ENCODE measurements around the gene DKC1.

DKC1 gene

DNA sequence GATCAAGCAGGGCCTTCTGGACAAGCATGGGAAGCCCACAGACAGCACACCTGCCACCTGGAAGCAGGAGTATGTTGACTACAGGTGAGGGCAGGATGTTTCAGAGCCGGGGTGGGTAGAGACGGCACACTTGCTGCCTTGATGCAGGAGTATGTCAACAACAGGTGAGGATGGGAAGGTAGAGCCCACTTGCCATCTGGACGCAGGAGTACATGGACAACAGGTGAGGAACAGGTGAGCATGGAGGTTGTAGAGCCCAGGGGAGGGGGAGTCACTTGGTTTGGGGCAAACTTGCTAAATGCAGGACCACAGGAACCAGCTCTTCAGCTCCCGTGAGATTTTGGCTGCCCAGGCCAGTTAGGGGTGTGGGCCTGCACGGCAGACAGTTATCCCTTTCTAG lies 12.0 kb downstream of the DKC1 start:
- no peak overlapping the region for H3K4me3 ChIP-seq (ENCODE audit: low read depth, low read length)
- TF ChIP-seq CTCF (IDR thresholded peaks at IDR 0.05; ENCODE audit: borderline replicate concordance, insufficient read depth, low read depth, low read length), result no peak

- TF ChIP-seq CTCF (IDR thresholded peaks at IDR 0.05; ENCODE audit: borderline replicate concordance, insufficient read depth, low read depth, low read length), result no peak
Observed at GRCh38 chrX:154775419-154776349, 13.0 kb downstream of the DKC1 start.

DNA sequence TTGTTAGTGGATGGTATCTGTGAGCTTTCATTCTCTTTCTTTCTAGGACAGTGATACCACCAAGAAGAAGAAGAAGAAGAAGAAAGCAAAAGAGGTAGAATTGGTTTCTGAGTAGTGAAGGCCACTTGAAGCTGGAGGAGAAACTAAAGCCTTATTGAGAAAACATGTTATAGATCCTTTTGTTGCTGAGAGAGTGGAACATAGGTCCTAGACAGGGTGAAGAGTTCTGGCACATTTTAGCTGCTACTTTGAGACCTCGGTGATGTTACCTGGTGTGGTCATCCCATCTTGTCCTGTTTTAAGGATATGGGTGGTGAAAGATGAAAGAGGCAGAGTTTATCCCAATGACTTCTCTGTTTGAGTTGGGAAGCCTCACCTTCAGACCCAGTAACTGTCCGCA lies 14.1 kb downstream of the DKC1 start:
- no peak overlapping the region for H3K4me3 ChIP-seq (ENCODE audit: low read depth, low read length)
- no peak for TF ChIP-seq CTCF (IDR thresholded peaks at IDR 0.05; ENCODE audit: borderline replicate concordance, insufficient read depth, low read depth, low read length)

More at GRCh38 chrX:154775419-154776349, 13.0 kb downstream of the DKC1 start:
- H3K4me3 ChIP-seq (ENCODE audit: low read depth, low read length), result no peak overlapping the region

GRCh38 chrX:154779261-154779660 lies 16.6 kb downstream of the DKC1 start:
- no peak overlapping the region for H3K4me3 ChIP-seq (ENCODE audit: low read depth, low read length)
- no peak for TF ChIP-seq CTCF (IDR thresholded peaks at IDR 0.05; ENCODE audit: borderline replicate concordance, insufficient read depth, low read depth, low read length)

GRCh38 chrX:154780968-154781367 lies 18.3 kb downstream of the DKC1 start:
- no peak overlapping the region for H3K4me3 ChIP-seq (ENCODE audit: low read depth, low read length)
- no peak for TF ChIP-seq CTCF (IDR thresholded peaks at IDR 0.05; ENCODE audit: borderline replicate concordance, insufficient read depth, low read depth, low read length)

GRCh38 chrX:154784149-154784995 lies 21.7 kb downstream of the DKC1 start:
- TF ChIP-seq CTCF (IDR thresholded peaks at IDR 0.05; ENCODE audit: borderline replicate concordance, insufficient read depth, low read depth, low read length), result no peak
- no peak overlapping the region for H3K4me3 ChIP-seq (ENCODE audit: low read depth, low read length)

Measured in GM12875 (cell line).